HCT116 (cell line): ENCODE results near the gene SERGEF. TPM values are rescaled to one million over a fixed set of nuclear protein-coding genes. Genes with fewer than 3 reads are reported as not detected.
A peak's percentile ranks its signal among the peaks of the same experiment; 100 is the strongest.

Source experiments
- ATAC-seq: fragments of 200-7000 bp; cut with Tn5 transposase; 2 replicates; pipeline ENCODE4 v1.9.1; 2020; ENCODE audit warnings: mild to moderate bottlenecking, moderate library complexity
- BruUV-seq: library from RNA; stranded (reverse); fragments of 400-500 nt; replicated peaks from 2 replicates; lab custom pipeline; 2021; lab: Mats Ljungman, UMichigan
- CTCF ChIA-PET: fragments of 300-600 bp; sonication (Branson Sonifier 250); formaldehyde crosslinking; loops from one replicate; lab custom pipeline; 2021; ENCODE audit warnings: antibody characterized with exemption; lab: Charles Lee
- POLR2A ChIA-PET: fragments of 300-600, 350-600 bp; sonication (Branson Sonifier 250); formaldehyde crosslinking; loops from one replicate; lab custom pipeline; 2021; ENCODE audit warnings: antibody characterized with exemption; lab: Charles Lee
- RAD21 ChIA-PET, 2 experiments: fragments of 300-600 bp; sonication (Branson Sonifier 250); formaldehyde crosslinking; loops; one replicate each; lab custom pipeline; 2023; ENCODE audit warnings: low total read pairs in 2 of 2; ENCODE audit not compliant: uncharacterized antibody in 2 of 2, unreplicated experiment in 2 of 2, low non-redundant PET in 1 of 2; lab: Charles Lee
- DNase-seq: peaks from one replicate; pipeline ENCODE4 v3.0.0-alpha.2; 2010; ENCODE audit warnings: low read depth, low spot score
- H2AFZ ChIP-seq: fragments of 200-600 bp; shearing (Covaris generic), sonication (generic); 2 replicates; pipeline ENCODE4 v1.6.1; 2017; ENCODE audit warnings: low read depth, mixed run types, mixed read lengths, antibody characterized with exemption, low read length; ENCODE audit not compliant: poor library complexity, severe bottlenecking
- H3K27ac ChIP-seq: 2 replicates; pipeline ENCODE4 v1.5.1; 2012; ENCODE audit warnings: low read depth, low read length
- H3K27me3 ChIP-seq: fragments of 200-600 bp; sonication (generic); 2 replicates; pipeline ENCODE4 v1.6.1; 2016; ENCODE audit warnings: mixed run types, low read length, mixed read lengths; ENCODE audit not compliant: insufficient read depth
- H3K36me3 ChIP-seq, 2 experiments: fragments of 200-500 bp in 1 of 2; fragments of 200-600 bp in 1 of 2; sonication (Bioruptor generic) in 1 of 2; sonication (generic) in 1 of 2; 2 replicates each; pipeline versions ENCODE4 v1.5.1 to v1.6.1; 2014 to 2016; ENCODE audit warnings: low read length in 2 of 2, inconsistent platforms in 1 of 2, mixed read lengths in 1 of 2, mixed run types in 1 of 2; ENCODE audit not compliant: insufficient read depth in 2 of 2, control insufficient read depth in 1 of 2
- H3K4me1 ChIP-seq, 2 experiments: fragments of 200-600 bp in 1 of 2; sonication (generic) in 1 of 2; 2 replicates each; pipeline versions ENCODE4 v1.5.1 to v1.6.1; 2012 to 2017; ENCODE audit warnings: low read length in 2 of 2, inconsistent platforms in 1 of 2, mild to moderate bottlenecking in 1 of 2, mixed read lengths in 1 of 2, mixed run types in 1 of 2, moderate library complexity in 1 of 2; ENCODE audit not compliant: insufficient read depth in 2 of 2, control insufficient read depth in 1 of 2
- H3K4me2 ChIP-seq: fragments of 200-600 bp; sonication (generic); 2 replicates; pipeline ENCODE4 v1.6.1; 2017; ENCODE audit warnings: mixed run types, low read length, mixed read lengths
- H3K4me3 ChIP-seq, 2 experiments: fragments of 200-600 bp in 1 of 2; sonication (generic) in 1 of 2; replicated peaks in 1 of 2; 2 replicates each; pipeline ENCODE4 v1.5.1; 2011 to 2016; ENCODE audit warnings: low read length in 2 of 2, control low read depth in 1 of 2, low read depth in 1 of 2, mild to moderate bottlenecking in 1 of 2, mixed read lengths in 1 of 2, mixed run types in 1 of 2
- H3K79me2 ChIP-seq: fragments of 200-600 bp; sonication (generic); 2 replicates; pipeline ENCODE4 v1.6.1; 2017; ENCODE audit warnings: mild to moderate bottlenecking, mixed run types, low read length, moderate library complexity, mixed read lengths; ENCODE audit not compliant: insufficient read depth
- H3K9ac ChIP-seq: fragments of 200-600 bp; sonication (generic); 2 replicates; pipeline ENCODE4 v1.6.1; 2016; ENCODE audit warnings: low read length, mixed read lengths
- H3K9me2 ChIP-seq: fragments of 200-600 bp; sonication (generic), shearing (Covaris generic); 2 replicates; pipeline ENCODE4 v1.6.1; 2017; ENCODE audit warnings: mixed run types, mild to moderate bottlenecking, moderate library complexity; ENCODE audit not compliant: insufficient read depth
- H3K9me3 ChIP-seq, 2 experiments: fragments of 200-500 bp in 1 of 2; fragments of 200-600 bp in 1 of 2; sonication (Bioruptor generic) in 1 of 2; sonication (generic) in 1 of 2; 2 replicates each; pipeline ENCODE4 v1.6.1; 2014 to 2017; ENCODE audit warnings: low read length in 2 of 2, mixed read lengths in 2 of 2, inconsistent platforms in 1 of 2, low read depth in 1 of 2, mild to moderate bottlenecking in 1 of 2, mixed run types in 1 of 2, moderate library complexity in 1 of 2; ENCODE audit not compliant: control insufficient read depth in 1 of 2, insufficient read depth in 1 of 2
- H4K20me1 ChIP-seq: fragments of 200-600 bp; sonication (generic), shearing (Covaris generic); 2 replicates; pipeline ENCODE4 v1.6.1; 2017; ENCODE audit warnings: mixed run types, mild to moderate bottlenecking, moderate library complexity; ENCODE audit not compliant: insufficient read depth
- CTCF ChIP-seq, 3 experiments: fragments of 200-600 bp in 1 of 3; sonication (generic) in 1 of 3; IDR thresholded peaks in 2 of 3; conservative IDR thresholded peaks in 1 of 3; 2 replicates each; pipeline ENCODE4 v1.5.1; 2012 to 2017; ENCODE audit warnings: low read depth in 2 of 3, low read length in 2 of 3, antibody characterized with exemption in 1 of 3, borderline replicate concordance in 1 of 3, control low read depth in 1 of 3, mild to moderate bottlenecking in 1 of 3, mixed read lengths in 1 of 3, mixed run types in 1 of 3, moderate library complexity in 1 of 3; ENCODE audit not compliant: insufficient read depth in 1 of 3
- ELF1 ChIP-seq: IDR thresholded peaks from 2 replicates; pipeline ENCODE4 v1.6.1; 2012; ENCODE audit warnings: low read depth, borderline replicate concordance
- FOSL1 ChIP-seq: IDR thresholded peaks from 2 replicates; pipeline ENCODE4 v1.6.1; 2012; ENCODE audit warnings: low read depth
- RAD21 ChIP-seq: IDR thresholded peaks from 2 replicates; pipeline ENCODE4 v1.6.1; 2012; ENCODE audit warnings: low read depth, mild to moderate bottlenecking
- REST ChIP-seq: IDR thresholded peaks from 2 replicates; pipeline ENCODE4 v1.6.1; 2012; ENCODE audit warnings: low read depth
- SIN3A ChIP-seq: IDR thresholded peaks from 2 replicates; pipeline ENCODE4 v1.6.1; 2012; ENCODE audit warnings: low read depth
- TCF7L2 ChIP-seq: IDR thresholded peaks from 2 replicates; pipeline ENCODE4 v1.7.0; 2011; ENCODE audit warnings: borderline replicate concordance, inconsistent platforms; ENCODE audit not compliant: insufficient read depth, insufficient read length; ENCODE audit errors: extremely low read depth
- intact Hi-C: fragments of 100-400 bp; cut with micrococcal nuclease; formaldehyde crosslinking; loops from 2 replicates; pipeline ENCODE4 v1.10.0; 2022
- total RNA-seq: library from RNA; stranded (reverse); gene quantifications from one replicate; pipeline ENCODE4 v1.2.1, GENCODE V29; 2021; ENCODE audit not compliant: unreplicated experiment

The SERGEF gene
- total RNA-seq, 1 experiment from 2014 or later: 32.8 TPM

- TF ChIP-seq REST: no peak
- TF ChIP-seq ELF1: no peak
- no peak for TF ChIP-seq TCF7L2
- TF ChIP-seq FOSL1: no peak
Observed at GRCh38 chr11:17848715-17849114, 164.1 kb downstream of the SERGEF start (continued).

- Histone ChIP-seq H3K36me3 (no peaks in the 10 kb centered on the region), H3K4me2 (no peak overlapping the region), H4K20me1 (no peaks in the 10 kb centered on the region), H3K9me3 (no peaks in the 10 kb centered on the region), H3K9ac (no peak overlapping the region), H3K27me3 (no peaks in the 10 kb centered on the region), H3K27ac (no peak overlapping the region), H3K4me3 (no peak overlapping the region), H3K79me2 (no peaks in the 10 kb centered on the region), H3K4me1 (peaks cover 0 to 23% of the 10 kb centered on the region in 2 experiments; a peak in 2 of 4 replicates), H2AFZ (no peak overlapping the region), H3K9me2 (no peaks in the 10 kb centered on the region)
- POLR2A ChIA-PET: no interaction called here
- TF ChIP-seq RAD21 (peak; percentile 51), CTCF (IDR thresholded peaks at IDR 0.05 in 2 of 3, conservative IDR thresholded peaks at IDR 0.05 in 1 of 3; ENCODE audit: borderline replicate concordance in 1 of 3, insufficient read depth in 1 of 3, low read depth in 2 of 3, low read length in 2 of 3) (peak; percentile 25 to 40 (median 37); a peak in 4 of 6 replicates), SIN3A (no peak)
- no peak for DNase-seq
- no TSS peak for BruUV-seq
- peak; percentile 76 for ATAC-seq
- CTCF ChIA-PET: interaction anchor here (3.4 kb wide), 1 partner anchor 116 kb away, joined by 13 read pairs; no protein-coding TSS in a partner anchor
- RAD21 ChIA-PET: no interaction called here
- intact Hi-C loops: no loop called here
Observed at GRCh38 chr11:17846852-17847453, 165.9 kb downstream of the SERGEF start.
